Neural progenitor cell (in vitro differentiated cells): ENCODE measurements around the gene FAM118A.
"Not testable (repeated sequence)": the region's sequence is repeated elsewhere in the genome, so short reads cannot be mapped to it uniquely, and the experiment has no call there.

Source experiments
- CTCF ChIP-seq: fragments of 200-600 bp; sonication (generic); IDR thresholded peaks from 2 replicates; pipeline ENCODE4 v1.5.1; 2017; ENCODE audit warnings: antibody characterized with exemption, mild to moderate bottlenecking
- EZH2phosphoT487 ChIP-seq: fragments of 200-600 bp; sonication (generic); IDR thresholded peaks from 2 replicates; pipeline ENCODE4 v1.6.1; 2017; ENCODE audit warnings: antibody characterized with exemption

DNA sequence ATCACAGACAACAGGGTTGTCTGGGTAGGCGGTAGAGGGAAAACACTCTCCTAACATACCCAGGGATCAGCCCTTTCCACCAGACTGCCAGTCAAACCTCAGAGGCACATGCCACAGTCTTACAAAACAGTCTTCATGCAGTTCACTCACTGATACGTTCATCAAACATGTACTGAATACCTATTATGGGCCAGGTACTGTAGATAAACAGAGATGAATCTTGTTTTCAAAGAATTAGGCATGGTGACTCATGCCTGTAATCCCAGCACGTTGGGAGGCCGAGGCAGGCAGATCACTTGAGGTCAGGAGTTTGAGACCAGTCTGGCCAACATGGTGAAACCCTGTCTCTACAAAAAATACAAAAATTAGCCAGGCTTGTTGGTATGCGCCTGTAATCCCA is 43.0 kb downstream of the FAM118A start:
- not testable (repeated sequence) for TF ChIP-seq EZH2phosphoT487, CTCF
